Lung (tissue), 12 donors: ENCODE measurements around the gene SPATS2. TPM values are rescaled to one million over a fixed set of nuclear protein-coding genes. Genes with fewer than 3 reads are reported as not detected.

Experiments used
- ATAC-seq: fragments of 200-7000 bp; cut with Tn5 transposase; one replicate; pipeline ENCODE4 v1.9.1; 2020; ENCODE audit warnings: moderate number of reproducible peaks; ENCODE audit not compliant: insufficient read depth, low FRiP score
- DNase-seq, 3 donors: peaks; one replicate each; pipeline ENCODE4 v3.0.0-alpha.2; 2013 to 2017
- H3K27ac ChIP-seq, 2 donors: one replicate each; pipeline ENCODE4 v1.5.1; 2013; ENCODE audit warnings: mild to moderate bottlenecking in 2 of 2, moderate library complexity in 2 of 2, control low read depth in 1 of 2, inconsistent platforms in 1 of 2, low read depth in 1 of 2, low read length in 1 of 2
- H3K27me3 ChIP-seq, 3 donors: one replicate each; pipeline ENCODE4 v1.5.1; 2013; ENCODE audit warnings: low read length in 2 of 3; ENCODE audit not compliant: control insufficient read depth in 3 of 3, insufficient read depth in 3 of 3
- H3K36me3 ChIP-seq, 4 donors: one replicate each; pipeline ENCODE4 v1.5.1; 2013; ENCODE audit warnings: low read length in 4 of 4, mild to moderate bottlenecking in 1 of 4, moderate library complexity in 1 of 4; ENCODE audit not compliant: control insufficient read depth in 4 of 4, insufficient read depth in 4 of 4
- H3K4me1 ChIP-seq, 5 donors: one replicate each; pipeline ENCODE4 v1.5.1; 2013; ENCODE audit warnings: low read length in 5 of 5, mild to moderate bottlenecking in 2 of 5, moderate library complexity in 1 of 5; ENCODE audit not compliant: control insufficient read depth in 5 of 5, insufficient read depth in 5 of 5
- H3K4me3 ChIP-seq: one replicate; pipeline ENCODE4 v1.5.1; 2013; ENCODE audit warnings: mild to moderate bottlenecking, control low read depth, moderate library complexity
- H3K9ac ChIP-seq, 2 donors: one replicate each; pipeline ENCODE4 v1.5.1; 2013; ENCODE audit warnings: low read length in 2 of 2, control low read depth in 1 of 2; ENCODE audit not compliant: insufficient read depth in 1 of 2
- H3K9me3 ChIP-seq, 4 donors: one replicate each; pipeline ENCODE4 v1.5.1; 2013; ENCODE audit warnings: low read length in 3 of 4, mild to moderate bottlenecking in 1 of 4, moderate library complexity in 1 of 4; ENCODE audit not compliant: control insufficient read depth in 4 of 4, insufficient read depth in 3 of 4
- WGBS, 2 donors: extraction: QIAGEN DNeasy Blood & Tissue Kit; methylation state at CpG; one replicate each; pipeline ENCODE4 v1.1.7; 2013; 5-methylcytosine and 5-hydroxymethylcytosine counted together
- polyA plus RNA-seq, 2 donors: library from polyadenylated mRNA; stranded (reverse); fragments of 200-250 nt; gene quantifications; one replicate each; pipeline ENCODE4 v1.2.1, GENCODE V29; 2013
- total RNA-seq, 2 donors: library from RNA; depleted of rRNA in 1 of 2; stranded (reverse); fragments of >200 nt in 1 of 2; gene quantifications; one replicate each; pipeline ENCODE4 v1.2.1, GENCODE V29; 2014 to 2021
- TF ChIP-seq, protein P1 (sequence below): IDR thresholded peaks from 2 replicates; pipeline ENCODE4 v1.5.1; 2012; ENCODE audit warnings: mild to moderate bottlenecking; ENCODE audit errors: control extremely low read depth, extremely low read depth
- donor health status: control.
- donor health status: control.
- donor health status: Bipolar disorder and iron deficiency.
- donor health status: healthy.
- donor health status: DM: yes; HTN: yes; CAD: no.

The SPATS2 gene
- total and polyA plus RNA-seq, 4 donors: 6.6 to 48.8 (median 10.0) TPM

DNA sequence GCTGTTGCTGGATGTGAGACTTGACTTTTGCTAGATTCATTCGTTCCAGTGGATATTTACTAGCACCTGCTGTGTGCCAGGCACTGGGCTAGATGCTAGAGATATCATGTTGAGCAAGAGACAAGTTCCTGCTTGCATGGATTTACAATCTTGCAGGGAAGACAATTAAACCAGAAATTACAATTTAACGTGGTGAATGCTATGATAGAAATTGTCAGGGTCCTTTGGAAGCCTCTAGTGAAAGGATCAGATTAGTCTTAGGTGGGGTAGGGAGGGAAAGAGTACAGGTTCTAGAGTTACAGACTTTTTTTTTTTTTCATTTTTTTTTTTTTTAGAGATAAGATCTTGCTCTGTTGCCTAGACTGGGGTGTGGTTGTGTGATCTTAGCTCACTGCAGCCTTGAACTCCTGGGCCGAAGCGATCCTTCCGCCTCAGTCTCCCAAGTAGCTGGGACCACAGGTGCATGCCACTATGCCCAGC, 36.7 kb downstream of the SPATS2 start:
- no peaks in the 10 kb centered on the region for H3K27me3 ChIP-seq
- WGBS, 2 donors: 72 to 77% methylated on average over 5 of the region's 5 CpGs
- DNase-seq: no peak
- peaks cover 0 to 1% (median 0%) of the 10 kb centered on the region in 4 donors for H3K36me3 ChIP-seq
- no peak for ATAC-seq
- no peak overlapping the region for H3K27ac ChIP-seq
- TF ChIP-seq, protein P1, sequence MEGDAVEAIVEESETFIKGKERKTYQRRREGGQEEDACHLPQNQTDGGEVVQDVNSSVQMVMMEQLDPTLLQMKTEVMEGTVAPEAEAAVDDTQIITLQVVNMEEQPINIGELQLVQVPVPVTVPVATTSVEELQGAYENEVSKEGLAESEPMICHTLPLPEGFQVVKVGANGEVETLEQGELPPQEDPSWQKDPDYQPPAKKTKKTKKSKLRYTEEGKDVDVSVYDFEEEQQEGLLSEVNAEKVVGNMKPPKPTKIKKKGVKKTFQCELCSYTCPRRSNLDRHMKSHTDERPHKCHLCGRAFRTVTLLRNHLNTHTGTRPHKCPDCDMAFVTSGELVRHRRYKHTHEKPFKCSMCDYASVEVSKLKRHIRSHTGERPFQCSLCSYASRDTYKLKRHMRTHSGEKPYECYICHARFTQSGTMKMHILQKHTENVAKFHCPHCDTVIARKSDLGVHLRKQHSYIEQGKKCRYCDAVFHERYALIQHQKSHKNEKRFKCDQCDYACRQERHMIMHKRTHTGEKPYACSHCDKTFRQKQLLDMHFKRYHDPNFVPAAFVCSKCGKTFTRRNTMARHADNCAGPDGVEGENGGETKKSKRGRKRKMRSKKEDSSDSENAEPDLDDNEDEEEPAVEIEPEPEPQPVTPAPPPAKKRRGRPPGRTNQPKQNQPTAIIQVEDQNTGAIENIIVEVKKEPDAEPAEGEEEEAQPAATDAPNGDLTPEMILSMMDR: no peak
- no peak overlapping the region for H3K9ac ChIP-seq
- H3K4me3 ChIP-seq: no peak overlapping the region
- no peaks in the 10 kb centered on the region for H3K9me3 ChIP-seq
- H3K4me1 ChIP-seq: no peaks in the 10 kb centered on the region

DNA sequence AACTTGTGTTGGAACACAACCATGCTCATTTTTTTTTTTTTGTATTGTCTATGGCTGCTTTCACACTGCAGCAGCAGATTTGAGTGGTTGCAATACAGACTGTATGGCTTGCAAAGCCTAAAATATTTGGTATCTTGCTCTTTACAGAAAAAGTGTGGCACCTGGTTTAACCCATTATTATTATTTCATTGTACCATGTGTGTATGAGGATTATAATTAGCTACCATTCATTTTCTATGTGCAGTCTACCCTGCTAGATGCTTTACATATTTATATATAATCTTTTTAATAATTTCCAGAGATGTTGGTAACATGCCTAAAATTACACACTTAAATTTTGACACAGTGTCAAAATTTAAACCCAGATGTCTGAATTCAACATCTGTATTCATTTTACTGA, 37.7 kb downstream of the SPATS2 start:
- no peaks in the 10 kb centered on the region for H3K27me3 ChIP-seq
- no peaks in the 10 kb centered on the region for H3K4me1 ChIP-seq
- H3K4me3 ChIP-seq: no peak overlapping the region
- DNase-seq: no peak
- peaks cover 0 to 1% (median 0%) of the 10 kb centered on the region in 4 donors for H3K36me3 ChIP-seq
- no peak overlapping the region for H3K27ac ChIP-seq
- TF ChIP-seq, protein P1: no peak
- no peaks in the 10 kb centered on the region for H3K9me3 ChIP-seq
- no peak for ATAC-seq
- H3K9ac ChIP-seq: no peak overlapping the region

DNA sequence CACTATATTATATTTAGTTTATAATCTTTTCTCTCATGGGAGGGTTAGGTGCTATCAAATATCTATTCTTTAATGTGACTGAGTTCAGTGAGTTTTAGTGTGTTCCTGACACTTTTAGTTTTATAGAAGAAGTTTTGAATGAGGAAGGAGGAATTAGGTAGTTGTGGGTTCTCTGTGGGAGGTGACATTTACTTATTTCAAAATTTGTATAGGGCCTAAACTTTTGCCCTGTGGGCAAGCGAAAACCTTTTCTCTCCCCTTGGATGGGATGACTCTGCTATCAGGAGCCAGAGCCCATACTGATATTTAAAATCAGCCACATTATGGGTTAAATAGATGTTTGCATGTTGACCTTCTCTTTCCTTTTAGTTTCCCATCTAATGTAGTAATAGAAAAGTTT, 43.6 kb downstream of the SPATS2 start:
- Histone ChIP-seq H3K4me1 (peaks cover 0 to 4% (median 0%) of the 10 kb centered on the region in 5 donors), H3K9ac (no peak overlapping the region)
- TF ChIP-seq, protein P1: no peak

DNA sequence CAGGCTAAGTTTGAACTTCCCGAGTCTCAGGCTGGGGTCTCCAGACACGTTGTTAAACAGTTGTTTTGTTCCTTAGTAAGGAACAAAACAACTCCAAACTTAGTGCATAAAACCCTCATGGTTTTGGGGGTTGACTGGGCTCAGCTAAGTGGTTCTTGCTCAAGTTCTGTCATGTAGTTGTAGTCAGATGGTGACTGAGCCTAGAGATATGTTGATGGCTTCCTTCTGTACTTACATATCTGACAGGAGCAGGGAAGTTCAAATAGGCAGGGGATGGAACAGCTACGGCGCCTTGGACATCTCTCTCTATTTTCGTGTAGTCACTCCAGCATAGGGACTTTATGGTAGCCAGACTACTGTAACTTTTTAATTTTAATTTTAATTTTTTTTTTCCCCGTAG, 45.7 kb downstream of the SPATS2 start:
- TF ChIP-seq, protein P1: no peak
- H3K36me3 ChIP-seq: peaks cover 0 to 1% (median 0%) of the 10 kb centered on the region in 4 donors
- WGBS, 2 donors: 88 to 93% methylated on average over 6 of the region's 6 CpGs

More for the DNA sequence above, 43.6 kb downstream of the SPATS2 start:
- Histone ChIP-seq H3K9me3 (no peaks in the 10 kb centered on the region), H3K27ac (no peak overlapping the region), H3K36me3 (peaks cover 0 to 1% (median 0%) of the 10 kb centered on the region in 4 donors), H3K4me3 (no peak overlapping the region), H3K27me3 (no peaks in the 10 kb centered on the region)
- WGBS, 2 donors: 67 to 81% methylated on average over 1 of the region's 1 CpG
- no peak for DNase-seq
- ATAC-seq: no peak

More for the DNA sequence above, 45.7 kb downstream of the SPATS2 start:
- Histone ChIP-seq H3K9me3 (no peaks in the 10 kb centered on the region), H3K27ac (no peak overlapping the region), H3K9ac (no peak overlapping the region), H3K4me1 (peaks cover 0 to 4% (median 0%) of the 10 kb centered on the region in 5 donors), H3K4me3 (no peak overlapping the region), H3K27me3 (no peaks in the 10 kb centered on the region)
- ATAC-seq: no peak
- DNase-seq: no peak
